HT-29 (cell line): Measurements from ENCODE around the gene SRRM2. TPM values are rescaled to one million over a fixed set of nuclear protein-coding genes. Genes with fewer than 3 reads are reported as not detected.
"Not testable (repeated sequence)": the region's sequence is repeated elsewhere in the genome, so short reads cannot be mapped to it uniquely, and the experiment has no call there.

Experiments
- DNase-seq: peaks from one replicate; pipeline ENCODE4 v3.0.0-alpha.2; 2015; ENCODE audit warnings: low spot score
- total RNA-seq: library from RNA; depleted of rRNA; stranded (reverse); fragments of >200 nt; shearing (Covaris generic); gene quantifications from 2 replicates; pipeline ENCODE4 v1.2.3, GENCODE V29; 2014

The SRRM2 gene
- total RNA-seq, 1 experiment from 2014 or later = 132 TPM

DNA sequence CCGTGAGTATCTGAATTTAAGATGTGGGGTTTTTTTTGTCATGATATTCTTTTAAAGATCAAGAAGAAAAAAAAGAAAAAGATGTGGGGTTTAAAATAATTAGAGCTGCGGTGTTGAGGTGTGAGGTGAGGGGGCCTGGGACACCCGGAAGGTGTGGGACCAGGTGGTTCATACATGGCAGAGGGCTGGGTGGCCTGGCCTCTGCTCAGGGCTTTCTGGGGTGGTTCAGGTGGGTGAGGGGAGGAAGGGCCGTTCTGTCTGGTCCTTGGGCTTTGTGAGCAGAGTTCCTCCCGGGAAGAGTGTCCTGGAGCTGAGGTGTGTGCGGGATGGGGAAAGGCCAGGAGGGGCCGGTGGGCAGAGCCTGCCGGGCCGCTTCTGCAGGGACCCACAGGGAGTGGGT lies 37.4 kb upstream of the SRRM2 start:
- DNase-seq = no peak

DNA sequence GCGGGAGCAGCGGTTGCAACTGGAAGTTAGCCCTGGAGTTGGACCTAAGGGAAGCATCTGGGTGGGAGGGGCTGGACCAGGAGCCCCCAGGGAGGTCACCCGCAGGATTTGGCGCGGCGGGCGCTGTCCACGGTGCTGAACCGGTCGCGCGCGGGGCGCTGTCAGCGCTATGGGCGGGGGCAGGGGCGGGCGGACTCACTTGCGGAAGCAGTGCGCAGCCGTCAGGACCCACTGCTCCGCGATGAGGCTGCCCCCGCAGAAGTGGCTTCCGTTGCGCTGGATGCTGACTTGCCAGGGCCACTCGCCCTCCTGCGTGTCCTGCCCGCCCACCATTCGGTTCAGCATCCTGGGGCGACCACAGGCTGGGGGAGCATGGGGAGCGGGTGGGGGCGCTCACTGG lies 36.9 kb upstream of the SRRM2 start:
- DNase-seq = no peak

DNA sequence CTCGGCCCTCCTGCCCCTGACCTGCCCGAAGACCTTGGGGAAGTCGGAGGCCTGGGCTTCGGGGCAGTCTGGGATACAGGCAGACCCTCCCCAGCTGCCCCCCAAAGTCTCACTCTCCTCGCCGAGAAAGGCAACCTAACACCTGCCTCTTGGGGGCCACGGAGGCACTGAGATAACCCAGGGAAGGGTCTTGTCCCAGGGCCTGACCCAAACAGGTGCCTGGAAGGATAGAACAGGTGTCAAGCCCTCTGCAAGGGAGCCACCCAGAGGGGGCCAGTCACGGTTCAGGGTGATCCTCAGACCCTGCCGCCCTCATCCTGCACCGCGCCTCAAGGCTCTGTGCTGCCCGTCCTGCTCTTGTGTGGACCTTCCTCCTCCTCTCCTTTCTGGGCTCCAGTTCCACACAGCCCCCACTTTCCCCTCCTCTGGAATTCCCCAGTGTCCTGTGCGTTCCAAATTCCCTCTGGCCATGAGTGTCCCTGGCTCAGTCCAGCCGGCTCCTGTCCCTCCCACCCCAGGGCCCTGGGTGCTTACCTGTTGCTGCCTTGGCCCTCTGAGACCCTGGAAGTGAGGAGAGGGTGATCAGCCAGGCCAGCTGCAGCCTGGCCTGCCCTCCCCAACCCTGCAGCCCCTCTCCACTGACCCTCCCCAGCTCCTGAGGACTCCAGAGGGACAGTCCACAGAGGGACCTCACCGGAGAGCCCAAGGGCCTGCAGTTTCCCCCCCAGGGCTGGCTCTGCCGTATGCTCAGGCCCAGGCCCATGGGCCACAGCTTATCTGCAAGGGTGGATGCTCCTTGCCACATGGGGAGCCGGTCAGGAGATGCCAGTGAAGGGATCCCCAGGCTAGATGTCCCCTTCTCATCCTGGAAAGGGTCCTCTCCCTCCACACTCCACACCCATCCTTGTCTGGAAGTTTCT lies 36.2 kb upstream of the SRRM2 start:
- no peak for DNase-seq

DNA sequence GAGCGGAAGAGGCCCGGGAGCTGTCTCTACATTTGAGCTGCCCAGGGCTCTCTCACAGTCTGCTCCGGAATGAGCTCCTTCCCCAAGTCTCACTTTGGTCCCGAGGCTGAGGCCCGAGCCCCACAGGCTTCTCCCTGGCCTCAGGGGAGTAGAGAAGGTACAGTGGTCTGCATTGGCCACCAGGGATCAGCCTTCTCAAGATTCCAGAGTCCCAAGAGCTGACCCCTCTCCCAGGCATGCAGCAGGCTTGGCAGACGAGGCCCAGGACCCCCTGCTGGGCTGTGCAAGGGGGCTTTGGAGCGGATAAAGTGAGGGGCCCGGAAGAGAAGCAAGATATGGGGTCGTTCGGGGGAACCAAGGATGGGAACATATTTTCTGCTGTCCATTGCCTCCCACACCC lies 35.5 kb upstream of the SRRM2 start:
- DNase-seq = no peak

DNA sequence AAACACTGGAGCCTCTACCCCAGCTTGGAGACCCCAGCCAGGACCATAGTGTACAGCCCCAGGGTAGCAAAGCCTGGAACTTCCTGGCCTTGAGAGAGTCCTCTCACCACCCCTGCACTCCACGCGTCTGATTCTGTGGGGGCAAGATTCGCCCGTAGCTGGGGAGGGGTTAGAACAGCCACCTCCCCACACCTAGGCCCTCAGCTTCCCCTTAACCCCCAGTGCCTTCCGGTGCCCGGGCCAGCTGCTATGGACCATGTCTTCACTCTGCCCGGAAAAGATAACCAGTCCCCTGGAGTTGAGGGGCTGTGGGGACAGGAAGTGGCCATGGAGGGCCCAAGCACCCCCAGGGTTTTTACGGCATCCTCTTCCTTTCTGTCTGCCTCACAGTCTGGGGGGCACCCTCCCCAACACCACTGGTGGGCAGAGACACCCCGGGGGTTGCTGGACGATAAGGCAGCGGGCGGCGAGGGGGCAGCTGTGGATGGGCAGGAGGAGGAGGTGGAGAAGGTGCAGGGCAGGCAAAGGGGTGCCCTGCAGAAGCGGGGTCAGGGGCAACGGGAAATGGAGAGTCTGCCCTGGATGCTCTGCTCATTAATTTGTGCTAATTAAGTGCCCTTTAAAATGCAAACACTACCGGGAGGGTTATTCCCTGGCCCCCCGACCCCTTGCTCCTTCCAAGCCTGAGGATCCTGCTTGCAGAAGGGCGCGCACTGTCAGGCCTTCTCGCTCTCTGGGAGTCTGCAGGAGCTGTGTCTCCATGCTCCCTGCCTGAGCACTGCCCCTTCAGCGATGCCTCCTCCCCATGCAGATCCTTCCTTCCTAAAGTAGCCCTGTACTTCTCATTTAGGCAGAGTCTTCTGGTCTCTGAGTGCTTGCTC lies 34.8 kb upstream of the SRRM2 start:
- DNase-seq = no peak

DNA sequence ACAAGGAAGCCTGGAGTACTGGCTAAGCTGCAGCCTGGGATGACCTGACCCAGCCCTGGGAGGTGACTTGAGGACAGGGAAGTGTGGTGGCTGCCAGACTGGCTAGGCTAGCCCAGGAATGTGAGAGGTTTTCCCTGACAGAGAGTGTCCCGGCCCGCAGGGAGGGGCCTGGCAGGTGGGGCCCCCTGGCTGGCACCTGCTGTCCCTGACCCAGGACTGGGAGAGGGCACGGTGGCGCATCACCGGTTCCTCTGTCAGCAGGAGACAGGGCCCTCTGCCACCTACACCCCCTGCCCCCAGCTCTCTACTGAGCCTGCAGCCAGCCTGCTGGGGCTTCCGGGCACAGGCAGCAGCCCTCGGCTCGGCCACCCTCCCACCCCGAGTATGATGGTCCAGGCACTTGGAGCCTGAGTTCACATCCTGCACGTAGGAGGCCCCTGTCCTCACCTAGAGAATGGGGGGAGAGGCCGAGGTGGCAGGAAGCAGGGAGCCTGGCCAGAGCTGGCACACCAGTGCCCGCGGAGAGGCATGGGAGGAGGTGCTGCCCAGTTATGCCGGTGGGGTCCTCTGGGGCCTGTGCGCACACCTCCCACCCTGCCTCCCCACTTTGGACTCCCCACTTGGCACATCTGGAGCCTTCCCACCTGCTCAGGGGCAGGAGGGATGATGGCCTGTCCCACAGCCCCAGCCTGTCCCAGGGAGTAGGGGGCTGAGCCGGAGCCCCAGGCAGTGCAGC lies 32.9 kb upstream of the SRRM2 start:
- peak; percentile 45 for DNase-seq

DNA sequence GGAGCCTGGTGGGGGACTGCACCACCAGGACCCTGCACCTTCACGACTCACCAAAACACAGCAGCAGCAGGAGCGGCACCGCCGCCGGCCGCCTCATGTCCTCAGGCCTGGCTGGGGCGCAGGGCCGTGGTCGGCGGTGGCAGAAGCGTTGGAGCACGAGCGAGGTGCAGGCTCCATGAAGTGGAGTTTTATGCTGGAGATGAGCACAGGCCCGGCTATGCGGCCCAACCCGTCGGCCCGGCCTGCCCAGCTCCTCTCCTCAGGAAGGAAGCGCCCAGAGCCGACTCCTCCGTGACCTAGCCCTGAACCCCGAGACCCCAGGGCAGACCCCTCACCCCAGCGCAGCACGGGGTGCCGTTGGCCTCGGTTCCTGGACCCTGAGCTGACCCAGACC lies 32.4 kb upstream of the SRRM2 start, which contains the start of gene PRSS27:
Gene PRSS27 (minus strand): TSS at position 161 of the 394 bp plus-strand sequence. CDS start 64 bp downstream, at position 97.
- no peak for DNase-seq

DNA sequence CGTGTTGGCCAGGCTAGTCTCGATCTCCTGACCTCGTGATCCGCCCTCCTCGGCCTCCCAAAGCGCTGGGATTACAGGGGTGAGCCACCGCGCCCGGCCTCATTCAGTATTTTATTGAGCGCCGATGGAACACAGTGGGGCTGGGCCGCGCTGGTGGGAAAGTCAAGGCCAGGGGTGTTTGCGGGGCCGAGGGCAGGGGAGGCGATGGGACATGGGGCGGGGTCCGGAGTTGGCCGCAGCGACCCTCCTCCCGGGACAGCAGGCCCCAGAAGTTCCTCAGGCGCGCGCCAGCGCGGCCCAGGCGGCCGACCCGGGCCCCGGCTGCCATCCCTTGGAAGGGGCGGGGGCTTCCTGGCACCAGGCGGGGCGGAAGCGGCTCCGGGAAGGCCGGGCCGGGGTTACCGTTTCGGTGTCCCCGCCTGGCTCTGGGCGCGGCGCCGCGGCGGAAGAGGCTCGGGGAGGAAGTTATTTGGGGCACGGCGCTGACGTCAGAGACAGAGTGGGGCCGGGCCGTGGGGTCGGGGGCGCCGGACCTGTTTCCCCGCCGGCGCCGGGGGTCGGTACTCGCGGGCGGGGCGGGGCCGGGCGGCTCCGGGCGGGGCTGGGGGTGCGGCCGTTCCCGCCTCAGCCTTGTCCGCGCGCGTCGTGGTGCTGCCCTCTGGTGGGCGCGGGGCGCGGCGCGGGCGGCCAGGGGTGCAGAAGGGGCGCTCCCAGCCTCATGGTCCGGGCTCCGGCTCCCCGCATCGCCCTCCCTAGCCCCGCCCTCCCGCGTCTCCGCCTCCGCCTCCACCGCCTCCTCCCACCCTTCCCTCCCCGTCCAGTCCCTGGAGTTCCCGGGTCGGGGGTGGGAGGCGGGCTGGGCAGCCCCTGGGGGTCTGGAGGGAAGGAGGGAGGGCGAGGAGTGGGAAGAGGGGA lies 31.5 kb upstream of the SRRM2 start:
- DNase-seq = peak; percentile 81

DNA sequence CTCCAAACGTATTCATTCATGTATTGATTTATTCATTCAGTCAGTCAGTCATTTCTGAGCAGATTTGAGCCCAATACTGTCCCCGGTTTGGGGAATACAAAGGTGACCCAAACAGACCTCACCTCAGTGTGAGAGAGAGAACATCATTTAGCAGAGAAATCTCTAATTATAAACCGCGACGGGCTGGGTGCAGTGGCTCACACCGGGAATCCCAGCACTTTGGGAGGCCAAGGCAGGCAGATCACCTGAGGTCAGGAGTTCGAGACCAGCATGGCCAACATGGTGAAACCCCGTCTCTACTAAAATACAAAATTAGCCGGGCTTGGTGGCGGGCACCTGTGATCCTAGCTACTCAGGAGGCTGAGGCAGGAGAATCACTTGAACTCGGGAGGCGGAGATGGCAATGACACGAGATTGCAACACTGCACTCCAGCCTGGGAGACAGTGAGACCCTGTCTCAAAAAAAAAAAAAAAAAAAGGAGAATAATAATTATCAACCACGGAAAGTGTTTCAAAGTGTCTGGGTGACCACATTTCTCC lies 30.7 kb upstream of the SRRM2 start:
- not testable (repeated sequence) for DNase-seq

DNA sequence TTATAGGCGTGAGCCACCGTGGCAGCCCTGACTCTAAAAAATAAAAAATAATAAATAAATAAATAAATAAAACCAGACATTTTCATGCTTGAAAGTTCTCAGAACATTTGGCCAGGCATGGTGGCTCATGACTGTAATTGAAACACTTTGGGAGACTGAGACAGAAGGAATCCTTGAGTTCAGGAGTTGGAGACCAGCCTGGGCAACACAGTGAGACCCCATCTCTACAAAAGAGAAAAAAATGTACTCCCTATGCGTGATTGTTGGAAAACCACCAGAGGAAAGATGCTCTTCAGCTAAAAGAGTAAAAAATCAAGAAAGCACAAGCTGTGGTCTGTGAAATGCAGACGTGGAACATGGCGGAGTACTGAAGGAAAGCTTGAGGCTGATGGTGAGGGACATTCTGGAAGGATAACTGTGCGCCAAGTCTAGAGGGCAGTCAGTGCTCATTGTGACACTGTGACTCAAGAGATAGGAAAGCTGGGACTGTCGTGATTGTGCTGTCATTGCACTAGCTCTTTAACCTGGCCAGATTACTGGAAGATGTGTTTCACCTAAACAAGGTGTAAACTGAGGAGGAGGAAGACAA lies 28.3 kb upstream of the SRRM2 start:
- no peak for DNase-seq

DNA sequence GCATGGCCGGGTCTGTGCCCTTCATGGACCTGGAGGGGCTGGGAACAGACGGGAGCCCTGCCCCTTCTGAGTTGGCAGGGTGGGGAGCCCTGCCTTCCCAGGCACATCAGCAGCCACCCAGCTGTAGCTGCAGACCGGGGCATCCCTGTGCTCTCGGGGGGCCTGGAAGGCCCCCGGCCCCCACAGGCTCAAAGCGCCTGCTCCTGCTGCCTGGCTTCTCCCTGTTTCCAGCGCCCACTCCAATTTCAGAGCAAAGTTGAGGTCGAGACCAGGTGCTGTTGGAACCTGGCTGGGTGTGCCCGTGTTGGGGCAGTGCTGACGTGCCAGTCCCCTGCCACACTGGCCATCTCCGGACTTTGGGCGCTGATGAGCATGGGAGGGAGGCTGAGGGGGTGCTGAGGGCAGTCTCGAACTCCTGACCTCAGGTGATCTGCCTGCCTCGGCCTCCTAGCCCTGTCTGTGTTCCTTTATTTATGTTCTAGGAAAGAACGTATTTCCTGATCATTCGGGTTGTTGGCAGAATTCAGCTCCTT lies 27.6 kb upstream of the SRRM2 start:
- DNase-seq = no peak

DNA sequence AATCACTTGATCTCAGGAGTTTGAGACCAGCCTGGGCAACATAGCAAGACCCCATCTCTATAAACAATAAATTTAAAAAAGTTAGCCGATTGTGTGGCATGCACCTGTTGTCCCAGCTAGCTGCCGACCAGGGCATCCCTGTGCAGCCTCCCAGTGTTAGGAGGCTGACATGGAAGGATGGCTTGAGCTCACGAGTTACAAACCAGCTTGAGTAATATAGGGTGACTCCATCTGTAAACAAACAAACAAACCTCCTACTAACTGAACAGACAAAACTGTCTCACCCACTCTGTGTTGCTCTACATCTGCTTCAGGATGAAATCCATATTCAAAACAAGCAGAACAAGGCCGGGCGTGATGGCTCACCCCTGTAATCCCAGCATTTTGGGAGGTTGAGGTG lies 25.5 kb upstream of the SRRM2 start:
- DNase-seq = no peak

DNA sequence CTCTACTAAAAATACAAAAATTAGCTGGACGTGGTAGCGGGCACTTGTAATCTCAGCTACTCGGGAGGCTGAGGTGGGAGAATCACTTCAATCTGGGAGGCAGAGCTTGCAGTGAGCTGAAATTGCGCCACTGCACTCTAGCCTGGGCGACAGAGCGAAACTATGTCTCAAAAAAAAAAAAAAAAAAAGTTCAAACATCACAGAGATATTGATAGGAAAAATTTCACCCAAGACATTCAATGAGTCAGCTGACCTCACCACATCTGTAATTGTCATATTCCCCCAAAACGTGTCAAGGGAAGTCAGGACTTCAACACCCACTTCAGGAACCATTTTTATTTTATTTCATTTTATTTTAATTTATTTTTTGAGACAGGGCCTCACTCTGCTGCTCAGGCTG lies 24.4 kb upstream of the SRRM2 start:
- DNase-seq = no peak

DNA sequence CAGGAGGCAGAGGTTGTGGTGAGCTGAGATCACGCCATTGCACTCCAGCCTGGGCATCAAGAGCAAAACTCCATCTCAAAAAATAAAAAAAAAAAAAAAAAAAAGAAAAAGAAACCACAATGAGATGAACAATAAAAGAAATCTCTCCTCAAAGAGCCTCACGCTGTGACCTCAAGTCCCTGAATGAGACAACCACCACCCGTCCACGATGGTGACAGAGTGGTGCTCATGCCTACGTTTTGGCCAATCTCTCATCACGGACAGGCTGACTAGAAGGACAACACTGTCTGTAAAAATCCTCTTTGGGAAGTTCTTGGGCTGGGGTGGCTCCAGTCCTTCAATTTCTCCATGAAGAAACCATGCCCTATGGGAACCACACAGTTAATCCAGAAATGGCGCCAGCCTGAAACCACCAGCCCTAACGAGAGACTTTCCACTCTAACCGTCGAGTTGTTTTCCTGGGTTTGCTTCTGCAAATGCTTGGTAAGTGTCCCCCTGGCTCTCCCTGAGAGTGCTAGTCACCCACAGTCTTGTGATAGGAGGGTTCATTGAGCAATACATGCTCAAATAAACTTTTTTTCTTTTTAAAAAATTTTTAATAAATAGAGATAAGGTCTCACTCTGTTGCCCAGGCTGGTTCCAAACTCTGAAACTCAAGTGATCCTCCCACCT lies 17.5 kb upstream of the SRRM2 start:
- DNase-seq = no peak

DNA sequence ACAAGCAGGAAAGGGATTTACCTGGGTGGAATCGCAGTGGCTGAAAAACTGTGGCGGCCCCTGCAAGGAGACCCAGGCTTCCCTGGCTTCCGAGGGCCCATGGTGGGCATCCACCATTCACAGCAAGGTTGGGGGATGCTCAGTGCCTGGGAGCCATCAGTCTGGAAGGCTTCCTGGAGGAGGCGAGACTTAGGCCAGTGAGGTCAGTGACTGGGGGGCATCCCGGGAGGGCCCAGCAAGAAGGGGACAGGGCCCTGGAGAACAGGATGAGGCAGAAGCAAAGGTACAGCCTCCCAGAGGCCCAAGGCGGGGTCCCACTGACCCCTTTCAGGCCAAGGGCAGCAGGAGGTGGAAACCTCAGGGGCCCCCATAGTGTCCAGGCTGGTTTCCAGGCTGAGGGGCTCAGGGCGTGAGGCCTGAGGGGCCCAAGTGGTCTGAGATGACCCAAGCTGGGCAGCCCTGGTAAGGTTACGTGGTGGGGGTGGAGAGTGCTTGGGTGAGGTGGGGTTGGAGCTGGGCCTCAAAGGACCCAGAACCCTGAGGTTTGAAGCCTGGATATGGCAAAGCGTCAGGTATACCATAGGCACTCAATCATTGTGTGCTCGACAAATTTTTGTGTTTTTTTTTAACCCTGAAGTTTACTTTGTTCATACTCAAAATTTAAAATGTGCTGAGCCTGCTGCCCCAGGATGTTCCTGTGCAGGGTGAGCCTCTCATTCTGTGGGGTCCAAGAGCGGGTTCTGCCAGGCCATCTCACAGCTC lies 15.8 kb upstream of the SRRM2 start:
- no peak for DNase-seq

DNA sequence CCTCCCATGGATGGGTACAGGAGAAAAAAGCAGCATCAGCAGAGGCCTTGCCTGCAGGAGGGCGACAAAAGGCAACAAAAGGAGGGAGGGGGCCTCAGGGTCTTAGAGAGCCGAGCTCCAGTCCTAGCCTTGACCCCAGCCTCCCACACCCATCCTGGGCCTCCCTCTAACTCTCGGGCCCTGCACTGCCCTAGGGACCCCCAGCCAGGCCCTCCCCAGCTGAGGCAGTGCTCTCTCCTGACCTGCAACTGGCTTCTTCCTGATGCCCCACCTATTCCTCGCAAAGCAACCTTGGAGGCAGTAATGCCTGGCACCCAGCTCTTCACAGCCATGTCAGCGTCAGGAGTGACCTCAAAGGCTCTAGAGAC lies 15.2 kb upstream of the SRRM2 start:
- no peak for DNase-seq

DNA sequence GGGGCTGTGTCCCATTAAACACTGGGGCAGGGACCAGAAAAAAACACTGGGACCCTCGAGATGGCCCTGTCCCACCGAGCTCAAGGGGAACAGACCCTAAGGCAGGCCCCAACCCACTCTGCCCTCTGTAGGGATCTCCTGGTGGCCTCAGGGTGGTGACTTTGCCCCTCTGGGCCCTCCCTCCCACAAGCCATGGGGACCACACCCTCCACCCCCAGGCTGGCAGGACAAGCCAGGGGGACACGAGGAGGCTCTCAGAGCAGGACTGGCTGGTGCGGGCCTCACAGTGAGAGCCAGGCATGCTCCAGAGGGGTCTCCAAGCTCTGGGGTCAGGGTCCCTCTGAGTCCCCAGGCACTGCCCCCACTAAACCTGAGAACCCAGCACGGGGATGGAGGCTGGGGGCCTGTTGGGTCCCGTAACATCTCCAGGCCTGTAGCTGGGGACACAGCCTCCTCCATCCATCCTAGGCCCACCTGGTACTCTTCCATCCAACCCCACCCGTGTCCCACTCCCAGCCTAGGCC lies 14.5 kb upstream of the SRRM2 start:
- no peak for DNase-seq

DNA sequence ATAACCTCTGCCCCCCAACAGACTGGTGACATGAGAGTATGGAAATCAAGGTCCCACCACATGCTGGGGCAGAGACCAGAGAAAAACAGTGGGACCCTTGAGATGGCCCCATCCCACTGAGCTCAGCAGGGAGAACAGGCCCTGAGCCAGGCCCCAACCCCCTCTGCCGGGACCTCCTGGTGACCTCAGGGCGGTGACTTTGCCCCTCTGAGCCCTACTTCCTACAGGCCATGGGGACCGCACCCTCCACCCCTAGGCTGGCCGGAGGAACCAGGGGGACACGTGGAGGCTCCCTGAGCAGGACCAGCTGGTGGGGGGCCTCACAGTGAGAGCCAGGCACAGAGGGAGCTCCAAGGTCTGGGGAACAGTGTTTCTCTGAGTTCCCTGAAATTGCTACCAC lies 13.8 kb upstream of the SRRM2 start:
- DNase-seq = no peak
